ENCODE results near the gene STRADA. TPM values are rescaled to one million over a fixed set of nuclear protein-coding genes. Genes with fewer than 3 reads are reported as not detected.

STRADA gene
- total and polyA plus RNA-seq, 10 of the 15 experiments (the other 5 are each of a cell fraction or from before 2014, with no cell fraction given) = 13.3 to 54.1 (median 44.0) TPM

GRCh38 chr17:63701868-63702720 is 39.5 kb downstream of the STRADA start:
- intact Hi-C loops (cut with micrococcal nuclease; ENCODE audit: unreplicated experiment) = no loop called here
- DNase-seq (ENCODE audit: low read depth, low spot score) (no peak), ATAC-seq (peak; percentile 39), FAIRE-seq (peak; percentile 13)
- peak overlapping the region; percentile 69 for H2AFZ ChIP-seq (ENCODE audit: control insufficient read depth, low read depth, low read length)
- CTCF ChIA-PET = interaction anchor here (0.7 to 2.3 kb wide), 12 partner anchors 9 to 277 kb away, joined by 3 to 11 read pairs (median 4); partner anchors contain the start of genes MAP3K3 and STRADA
- RAD21 ChIA-PET (ENCODE audit: unreplicated experiment) = interaction anchor here (0.6 to 3.8 kb wide), 5 partner anchors 40 to 294 kb away, joined by 3 to 23 read pairs (median 5); partner anchors contain the start of genes CCDC47, DDX42 and STRADA
- SMC1A ChIA-PET (ENCODE audit: uncharacterized antibody, unreplicated experiment) = interaction anchor here (0.8 to 2.1 kb wide), 9 partner anchors 26 to 83 kb away, joined by 3 to 6 read pairs (median 4); partner anchors contain the start of genes CCDC47 and STRADA
- peak overlapping the region; percentile 97 for H3K4me2 ChIP-seq (ENCODE audit: control insufficient read depth, insufficient read depth)
- H3K9ac ChIP-seq (ENCODE audit: control insufficient read depth, insufficient read depth, low read length) = peak overlapping the region; percentile 86
- peaks cover 22% of the 10 kb centered on the region for H3K4me1 ChIP-seq (ENCODE audit: control insufficient read depth, insufficient read depth, low read length)
- peaks cover 58% of the 10 kb centered on the region for H3K79me2 ChIP-seq (ENCODE audit: control insufficient read depth, insufficient read depth, low read length)
- WGBS (ENCODE audit: insufficient coverage, insufficient replicate concordance, low lambda C conversion rate, missing lambda C conversion rate) = 0% methylated on average over 12 of the region's 19 CpGs
- POLR2A ChIA-PET = interaction anchor here (0.5 to 4.2 kb wide), 13 partner anchors 15 to 318 kb away, joined by 3 to 42 read pairs (median 4); partner anchors contain the start of genes CCDC47, DDX42, ICAM2 and SMARCD2
- BruUV-seq (replicated peaks) = no TSS peak
- peak overlapping the region; percentile 91 for H3K4me3 ChIP-seq
- H3K36me3 ChIP-seq (ENCODE audit: control insufficient read depth in 2 of 2, insufficient read depth in 2 of 2, low read length in 1 of 2) = peaks cover 0 to 9% of the 10 kb centered on the region in 2 experiments; a peak in 3 of 4 replicates
- H3K9me3 ChIP-seq (replicated peaks; ENCODE audit: control insufficient read depth, insufficient read depth, low read length) = no peaks in the 10 kb centered on the region
- in situ Hi-C loops (cut with MboI) = no loop called here
- no peaks in the 10 kb centered on the region for H3K27me3 ChIP-seq (replicated peaks in 1 of 2; ENCODE audit: control insufficient read depth in 2 of 2, insufficient read depth in 2 of 2, low read length in 1 of 2)
- no peaks in the 10 kb centered on the region for H4K20me1 ChIP-seq (ENCODE audit: control insufficient read depth, insufficient read depth)
- peak overlapping the region; percentile 94 for H3K27ac ChIP-seq (ENCODE audit: control insufficient read depth, insufficient read depth)
- TF ChIP-seq CHD2 (IDR thresholded peaks at IDR 0.05; ENCODE audit: borderline replicate concordance, low read depth, low read length) = 0 out of 2 replicates have a peak, but pooled peaks have one; percentile 6
- peak in 1 of 2 experiments; percentile 72; a peak in 2 of 3 replicates for TF ChIP-seq EGR1 (IDR thresholded peaks at IDR 0.05; ENCODE audit: borderline replicate concordance in 1 of 2, low read depth in 2 of 2, low read length in 2 of 2)
- TF ChIP-seq CREB1 (IDR thresholded peaks at IDR 0.05; ENCODE audit: low read depth) = 0 out of 2 replicates have a peak, but pooled peaks have one; percentile 33
- no peak for TF ChIP-seq ATF3 (IDR thresholded peaks at IDR 0.05; ENCODE audit: borderline replicate concordance, extremely low read depth, low read depth, low read length)
- 0 out of 2 replicates have a peak, but pooled peaks have one; percentile 12 for TF ChIP-seq HCFC1 (IDR thresholded peaks at IDR 0.05; ENCODE audit: low read length)
- TF ChIP-seq PML (IDR thresholded peaks at IDR 0.05; ENCODE audit: low read length) = 0 out of 2 replicates have a peak, but pooled peaks have one; percentile 26
- peak; percentile 52 for TF ChIP-seq POLR2A (IDR thresholded peaks at IDR 0.05; ENCODE audit: low read depth, low read length)
- TF ChIP-seq ZNF687 (IDR thresholded peaks at IDR 0.05) = 0 out of 2 replicates have a peak, but pooled peaks have one; percentile 26
- peak; percentile 72 for TF ChIP-seq NBN (IDR thresholded peaks at IDR 0.05)
- TF ChIP-seq POLR2AphosphoS5 (IDR thresholded peaks at IDR 0.05; ENCODE audit: low read length) = peak; percentile 35; the same call in 1 of the 2 replicates
- peak; percentile 68; the same call in 1 of the 2 replicates for TF ChIP-seq SIN3A (IDR thresholded peaks at IDR 0.05; ENCODE audit: low read depth, low read length)
- no peak for TF ChIP-seq FOXK2 (IDR thresholded peaks at IDR 0.05)
- no peak for TF ChIP-seq HDAC2 (IDR thresholded peaks at IDR 0.05)
- TF ChIP-seq HDGF (IDR thresholded peaks at IDR 0.05) = peak; percentile 16; the same call in 1 of the 2 replicates
- TF ChIP-seq RUNX3 (IDR thresholded peaks at IDR 0.05; ENCODE audit: low read length) = peak; percentile 32; the same call in 1 of the 2 replicates
- 0 out of 2 replicates have a peak, but pooled peaks have one; percentile 8 for TF ChIP-seq NR2F1 (conservative IDR thresholded peaks at IDR 0.05)
- TF ChIP-seq ZNF384 (IDR thresholded peaks at IDR 0.05; ENCODE audit: borderline replicate concordance, low read depth, low read length) = no peak
- peak; percentile 55; the same call in 1 of the 2 replicates for TF ChIP-seq MXI1 (IDR thresholded peaks at IDR 0.05; ENCODE audit: low read depth, low read length)
